Measurements from ENCODE around the gene SRF. TPM values are rescaled to one million over a fixed set of nuclear protein-coding genes. Genes with fewer than 3 reads are reported as not detected.

SRF gene
- total RNA-seq, 1 experiment from 2014 or later, result 46.2 TPM

- TF ChIP-seq GABPB1 (CRISPR knock-in tag; IDR thresholded peaks at IDR 0.05) (peak; percentile 60; the same call in 1 of the 2 replicates), TP53 (CRISPR knock-in tag; IDR thresholded peaks at IDR 0.05) (no peak), ZNF671 (CRISPR knock-in tag; IDR thresholded peaks at IDR 0.05) (0 out of 2 replicates have a peak, but pooled peaks have one; percentile 77), RELA (CRISPR knock-in tag; IDR thresholded peaks at IDR 0.05; ENCODE audit: borderline replicate concordance) (0 out of 2 replicates have a peak, but pooled peaks have one; percentile 57), MYBL2 (CRISPR knock-in tag; IDR thresholded peaks at IDR 0.05) (no peak; the same call in 1 of the 2 replicates), MLX (CRISPR knock-in tag; IDR thresholded peaks at IDR 0.05) (no peak), ZNF317 (CRISPR knock-in tag; IDR thresholded peaks at IDR 0.05; ENCODE audit: borderline replicate concordance, low read depth) (no peak), NR2C2 (CRISPR knock-in tag; IDR thresholded peaks at IDR 0.05) (no peak), TEAD1 (CRISPR knock-in tag; IDR thresholded peaks at IDR 0.05) (no peak), IRF2 (CRISPR knock-in tag; IDR thresholded peaks at IDR 0.05; ENCODE audit: borderline replicate concordance, low read depth) (no peak), ZNF532 (CRISPR knock-in tag; IDR thresholded peaks at IDR 0.05; ENCODE audit: borderline replicate concordance) (no peak), E2F4 (CRISPR knock-in tag; IDR thresholded peaks at IDR 0.05; ENCODE audit: borderline replicate concordance, low read depth) (no peak), NR1H2 (CRISPR knock-in tag; IDR thresholded peaks at IDR 0.05) (no peak), ELF4 (CRISPR knock-in tag; IDR thresholded peaks at IDR 0.05; ENCODE audit: low read depth) (0 out of 2 replicates have a peak, but pooled peaks have one; percentile 25)
Measured at GRCh38 chr6:43170931-43171706, at the start of gene SRF (continued).

- Mint-ChIP-seq H3K27me3 (ENCODE audit: low read depth) (no peaks in the 10 kb centered on the region), H3K4me1 (peaks cover 45% of the 10 kb centered on the region), H3K4me3 (no peak overlapping the region), H3K27ac (peak overlapping the region; percentile 63), H3K9me3 (no peaks in the 10 kb centered on the region), H3K36me3 (no peaks in the 10 kb centered on the region)
- POLR2A ChIA-PET, result no interaction called here
- CTCF ChIA-PET, result interaction anchor here (0.7 kb wide), 1 partner anchor 358 kb away, joined by 3 read pairs; no protein-coding TSS in a partner anchor
- DNase-seq (ENCODE audit: low spot score), result no peak
- TF ChIP-seq PREB (CRISPR knock-in tag; IDR thresholded peaks at IDR 0.05; ENCODE audit: borderline replicate concordance) (no peak), MXD4 (CRISPR knock-in tag; IDR thresholded peaks at IDR 0.05; ENCODE audit: borderline replicate concordance) (no peak), HMGXB4 (CRISPR knock-in tag; IDR thresholded peaks at IDR 0.05) (no peak), RORB (CRISPR knock-in tag; IDR thresholded peaks at IDR 0.05) (no peak), USF2 (CRISPR knock-in tag; IDR thresholded peaks at IDR 0.05) (no peak), TEAD4 (CRISPR knock-in tag; IDR thresholded peaks at IDR 0.05) (no peak), ERG (CRISPR knock-in tag; IDR thresholded peaks at IDR 0.05) (no peak), SMAD3 (CRISPR knock-in tag; IDR thresholded peaks at IDR 0.05; ENCODE audit: borderline replicate concordance) (no peak), SOX15 (CRISPR knock-in tag; IDR thresholded peaks at IDR 0.05) (no peak)
- ATAC-seq, result no peak
Measured at GRCh38 chr6:43122146-43122545, 48.9 kb upstream of the SRF start.

Measured in WTC11 (cell line).